GM21825 (cell line): ENCODE results near the gene IFRD2.
A peak's percentile ranks its signal among the peaks of the same experiment; 100 is the strongest.
"Not testable (repeated sequence)": the region's sequence is repeated elsewhere in the genome, so short reads cannot be mapped to it uniquely, and the experiment has no call there.

Experiments used
- ATAC-seq: cut with Tn5 transposase; IDR thresholded peaks from one replicate; pipeline ENCODE4 v1.9.1; 2021; ENCODE audit warnings: mild to moderate bottlenecking, moderate library complexity; ENCODE audit not compliant: unreplicated experiment

The IFRD2 gene

DNA sequence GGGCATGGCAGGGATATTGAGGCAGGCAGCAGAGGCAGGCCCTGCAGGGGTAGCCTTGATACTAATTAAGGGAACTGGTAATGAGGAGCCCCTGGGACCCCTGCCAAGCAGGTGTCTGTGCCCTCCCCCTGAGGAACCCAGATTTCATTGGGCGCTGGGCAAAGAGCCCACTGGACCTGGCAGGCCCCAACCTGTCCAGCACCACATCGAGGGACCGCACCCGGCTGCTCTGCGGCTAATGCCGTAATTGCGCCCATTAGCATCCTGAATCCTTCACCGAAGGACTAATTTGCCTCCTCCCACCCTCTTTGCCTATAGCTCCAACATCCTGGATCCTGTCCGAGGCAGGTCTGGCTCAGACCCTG lies 37.0 kb downstream of the IFRD2 start:
- no peak for ATAC-seq

DNA sequence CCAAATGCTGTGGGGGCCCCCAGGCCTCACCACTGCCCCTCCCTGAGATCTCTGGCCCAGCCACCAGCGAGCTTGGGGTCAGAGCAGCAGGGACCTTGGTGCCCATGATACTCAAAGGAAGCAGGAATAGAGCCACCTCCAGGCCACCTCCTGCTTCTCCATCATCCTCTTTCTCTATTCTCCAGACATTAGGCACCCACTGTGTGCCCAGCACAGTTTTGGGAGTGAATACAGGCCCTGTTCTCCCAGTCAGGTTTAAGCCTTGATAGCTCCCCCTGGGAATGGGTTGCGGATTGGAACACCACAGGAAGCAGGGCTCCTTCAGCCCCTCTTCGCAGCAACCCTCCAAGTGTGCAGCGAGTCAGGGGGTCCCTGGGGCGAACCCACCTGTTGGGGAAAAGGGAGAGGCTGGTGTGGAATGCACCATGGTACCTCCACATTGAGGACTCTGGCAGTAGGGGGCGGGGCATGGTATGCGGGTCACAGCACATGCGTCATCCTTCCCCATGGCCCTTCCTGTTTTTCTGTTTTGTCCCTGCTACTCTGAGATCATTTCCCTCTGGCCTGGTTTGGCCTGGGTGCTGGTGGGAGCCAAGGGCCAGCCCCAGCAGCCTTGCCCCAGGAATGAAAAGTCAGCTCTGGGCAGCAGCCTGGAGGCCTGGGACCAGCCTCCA lies 37.5 kb downstream of the IFRD2 start:
- no peak for ATAC-seq

DNA sequence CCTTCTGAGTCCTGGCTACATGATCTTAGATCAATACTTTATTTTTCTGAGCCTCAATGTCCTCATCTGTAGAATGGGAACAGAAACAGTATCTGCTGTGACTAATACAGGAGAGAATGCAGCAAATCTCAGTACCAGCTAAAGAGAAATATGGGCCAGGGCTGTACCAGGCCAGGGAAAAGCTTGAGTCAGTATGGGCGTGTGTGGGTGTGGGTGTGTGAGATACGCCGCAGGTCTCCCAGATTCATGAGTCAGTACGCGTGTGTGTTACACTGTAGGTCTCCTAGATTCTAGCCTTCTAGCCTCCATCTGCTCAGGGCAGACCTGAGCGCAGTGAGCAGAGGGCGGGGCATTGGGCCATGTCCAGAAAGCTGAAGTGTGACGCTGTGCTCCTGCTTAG lies 41.0 kb downstream of the IFRD2 start:
- no peak for ATAC-seq

DNA sequence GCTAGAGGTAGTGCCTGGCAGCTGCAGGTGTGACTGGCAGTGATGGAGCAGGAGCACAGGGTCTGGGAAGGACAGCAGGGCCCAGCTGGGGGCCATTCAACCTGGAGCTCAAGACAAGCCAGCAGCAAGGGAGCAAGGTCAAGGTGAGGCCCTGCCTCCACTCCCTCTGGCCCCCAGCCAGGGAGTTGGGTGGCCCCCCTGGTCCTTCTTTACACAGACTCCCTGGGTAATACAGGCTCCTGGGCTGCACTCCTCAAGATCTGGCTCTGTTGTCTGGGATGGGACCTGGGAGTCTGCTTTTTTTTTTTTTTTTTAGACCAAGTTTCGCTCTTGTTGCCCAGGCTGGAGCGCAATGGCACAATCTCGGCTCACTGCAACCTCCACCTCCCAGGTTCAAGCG lies 41.7 kb downstream of the IFRD2 start:
- no peak for ATAC-seq

DNA sequence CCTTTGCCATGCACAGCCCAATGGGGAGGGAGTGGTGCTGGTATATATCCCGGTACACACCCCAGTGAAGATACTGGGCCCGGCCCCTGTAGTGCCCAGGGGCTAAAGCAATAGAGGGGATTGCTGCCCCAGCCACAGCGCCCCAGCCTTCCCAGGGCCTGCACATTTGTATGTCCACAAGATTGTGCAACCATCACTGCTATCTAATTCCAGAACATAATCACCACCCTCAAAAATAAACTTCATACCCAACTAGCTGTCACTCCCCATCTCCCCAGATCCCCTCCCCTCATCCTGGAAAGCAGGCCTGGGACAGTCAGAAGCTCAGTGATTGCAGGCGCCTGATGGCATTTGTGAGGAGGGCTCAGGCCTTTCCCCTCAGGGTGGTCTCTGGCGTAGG lies 42.8 kb downstream of the IFRD2 start:
- no peak for ATAC-seq

DNA sequence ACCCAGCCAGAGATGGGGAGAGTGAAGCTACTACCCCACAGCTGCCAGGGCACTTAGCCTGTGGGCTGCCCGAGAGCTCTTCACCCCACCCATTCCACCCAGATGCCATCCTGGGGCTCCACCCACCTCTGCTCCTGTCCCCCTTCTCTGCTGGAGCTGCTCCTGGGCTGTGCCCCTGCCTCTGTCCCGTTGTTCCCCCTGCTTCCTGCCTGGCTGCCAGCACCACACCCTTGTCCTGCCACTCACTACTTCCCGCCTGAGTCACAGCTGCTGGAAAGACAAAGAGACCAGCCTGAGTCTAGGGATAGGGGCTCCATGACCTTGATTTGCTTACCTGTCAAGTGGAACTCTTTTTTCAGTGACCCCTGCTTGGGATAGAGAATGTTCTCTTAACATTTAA lies 43.8 kb downstream of the IFRD2 start:
- no peak for ATAC-seq

DNA sequence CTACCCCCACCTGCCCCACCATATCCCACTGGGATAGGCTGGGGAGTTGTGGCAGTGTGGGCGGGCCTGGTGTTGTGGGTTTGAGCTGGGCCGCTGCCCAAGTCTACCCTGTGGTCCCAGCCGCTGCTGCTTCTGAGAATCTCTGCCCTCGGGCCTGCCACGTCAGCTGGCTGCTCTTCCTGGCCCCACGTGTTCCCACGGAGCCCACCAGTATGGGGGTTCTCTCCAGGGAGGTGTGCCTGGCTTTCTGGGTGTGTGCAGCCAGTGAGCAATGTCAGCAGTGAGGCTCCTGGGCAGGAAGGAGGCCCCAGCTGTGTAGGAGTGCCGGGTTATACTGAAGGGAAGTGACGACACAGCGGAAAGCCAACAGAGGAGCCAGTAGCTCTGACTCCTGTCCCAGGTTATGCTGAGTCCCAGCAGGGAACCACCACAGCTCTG lies 45.7 kb downstream of the IFRD2 start:
- ATAC-seq: peak; percentile 34

DNA sequence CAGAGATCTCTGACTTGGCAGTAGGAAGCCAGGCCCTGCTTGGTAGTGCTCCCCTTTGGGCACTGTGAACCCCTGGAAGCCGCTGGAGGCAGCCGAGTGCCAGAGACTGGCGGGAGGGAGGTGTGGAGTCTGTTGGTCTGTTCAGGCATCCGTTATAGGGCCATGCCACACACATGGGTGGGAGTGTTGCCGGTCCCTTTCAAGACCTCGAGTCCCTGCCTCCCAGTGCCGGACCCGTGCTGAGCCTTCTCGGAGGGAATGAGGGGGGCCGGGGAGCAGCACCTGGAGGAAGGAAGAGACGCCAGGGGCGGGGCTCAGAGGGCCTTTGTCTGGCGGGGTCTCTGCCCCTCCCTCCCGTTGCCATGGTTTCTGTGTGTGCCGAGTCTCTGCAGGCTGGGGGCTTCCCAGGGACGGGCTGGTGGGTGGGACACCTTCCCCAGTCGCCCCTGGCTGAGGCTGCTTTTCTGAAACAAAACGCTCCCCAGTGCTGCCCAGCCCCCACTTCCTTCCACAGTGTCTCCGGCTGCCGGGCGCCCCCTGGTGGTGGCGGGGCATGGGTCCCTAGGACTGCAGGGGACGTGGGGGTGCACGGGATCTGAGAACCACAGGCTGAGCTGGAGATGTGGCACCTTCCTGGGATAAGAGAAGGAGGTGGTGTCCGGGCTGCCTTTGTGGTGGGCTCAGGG lies 46.3 kb downstream of the IFRD2 start:
- ATAC-seq: peak; percentile 52

DNA sequence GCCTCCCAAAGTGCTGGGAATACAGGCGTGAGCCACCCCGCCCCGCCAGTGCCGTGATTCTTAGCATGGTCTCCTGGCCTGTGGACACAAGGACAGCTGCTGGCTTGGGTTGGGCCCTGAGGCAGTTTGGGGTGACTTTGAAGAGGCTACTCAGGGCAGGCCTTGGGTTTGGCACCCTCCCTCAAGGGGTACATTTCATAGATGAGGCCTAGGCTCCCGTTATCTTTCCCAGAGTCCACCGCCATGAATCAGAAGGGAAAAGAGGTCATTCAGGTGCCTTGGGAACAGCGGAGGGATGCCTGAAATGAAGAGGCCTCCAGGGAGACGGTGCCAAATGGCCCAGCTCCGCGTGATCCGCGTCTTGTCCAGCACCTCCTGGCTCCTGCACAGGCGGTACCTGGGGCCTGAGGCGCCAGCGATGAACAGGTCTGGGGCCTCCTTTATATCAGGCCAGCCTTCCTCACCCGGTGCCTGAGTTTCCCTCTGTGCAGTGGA lies 46.9 kb downstream of the IFRD2 start:
- no peak for ATAC-seq

DNA sequence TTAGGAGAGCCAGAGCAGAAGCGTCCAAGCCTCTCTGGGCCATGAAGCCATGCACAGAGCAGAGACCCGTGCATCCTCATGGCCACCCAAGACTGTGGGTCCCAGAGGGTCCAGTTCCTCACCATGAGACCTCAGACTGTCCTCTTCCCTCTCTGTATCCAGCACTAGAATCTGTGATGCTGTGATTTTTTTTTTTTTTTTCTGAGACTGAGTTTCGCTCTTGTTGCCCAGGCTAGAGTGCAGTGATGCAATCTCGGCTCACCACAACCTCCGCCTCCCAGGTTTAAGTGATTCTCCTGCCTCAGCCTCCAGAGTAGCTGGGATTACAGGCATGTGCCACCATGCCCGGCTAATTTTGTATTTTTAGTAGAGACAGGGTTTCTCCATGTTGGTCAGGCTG lies 47.4 kb downstream of the IFRD2 start:
- ATAC-seq: not testable (repeated sequence)

DNA sequence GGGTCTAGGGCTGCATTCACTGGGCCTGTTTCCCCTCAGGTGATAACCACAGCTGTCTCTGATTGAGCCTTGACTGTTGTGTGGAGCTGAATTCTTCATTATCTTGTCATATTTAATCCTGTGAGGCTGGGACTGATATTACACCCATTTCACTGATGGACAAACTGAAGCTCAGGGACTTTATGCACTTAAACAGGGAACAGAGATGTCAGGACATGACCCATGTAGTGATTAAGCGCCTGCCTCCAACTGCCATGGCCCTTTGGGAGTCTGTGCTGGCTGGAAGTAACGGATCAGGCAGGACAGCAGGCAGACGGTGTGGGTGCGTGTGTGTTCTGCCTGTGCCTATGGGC lies 48.7 kb downstream of the IFRD2 start:
- ATAC-seq: no peak

DNA sequence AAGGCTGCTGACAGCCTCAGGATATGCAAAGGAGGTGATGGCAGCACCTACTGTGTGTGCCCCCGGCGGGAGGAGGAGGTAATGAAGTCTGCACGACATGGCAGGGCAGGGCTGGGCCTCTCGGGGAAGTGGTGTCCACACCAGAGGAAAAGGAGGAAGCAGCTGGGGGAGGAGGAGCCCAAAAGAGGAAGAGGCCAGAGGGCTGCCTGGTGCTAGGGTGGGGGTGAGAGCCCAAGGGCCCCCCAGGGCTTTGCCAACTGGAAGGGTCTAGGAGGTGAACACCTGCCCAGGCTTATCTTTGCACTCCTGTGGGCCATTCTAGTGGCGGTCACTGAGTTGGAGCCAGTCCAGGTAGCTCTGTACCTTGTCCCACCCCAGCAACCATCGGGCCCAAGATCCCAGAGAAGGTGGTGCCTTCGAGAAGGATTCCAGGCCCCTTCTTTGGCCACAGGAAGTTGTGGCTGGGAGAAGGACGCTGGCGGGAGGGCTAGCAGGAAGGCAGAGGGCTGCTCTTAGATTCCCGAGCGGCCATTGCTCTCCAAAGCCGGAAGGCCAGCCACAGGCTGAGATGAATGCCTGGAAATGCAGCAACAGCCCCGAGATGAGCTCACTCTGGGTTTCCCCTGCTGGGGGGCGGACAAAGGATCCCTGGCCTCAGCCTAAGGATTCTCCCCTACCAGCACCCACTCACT lies 49.2 kb downstream of the IFRD2 start:
- no peak for ATAC-seq

DNA sequence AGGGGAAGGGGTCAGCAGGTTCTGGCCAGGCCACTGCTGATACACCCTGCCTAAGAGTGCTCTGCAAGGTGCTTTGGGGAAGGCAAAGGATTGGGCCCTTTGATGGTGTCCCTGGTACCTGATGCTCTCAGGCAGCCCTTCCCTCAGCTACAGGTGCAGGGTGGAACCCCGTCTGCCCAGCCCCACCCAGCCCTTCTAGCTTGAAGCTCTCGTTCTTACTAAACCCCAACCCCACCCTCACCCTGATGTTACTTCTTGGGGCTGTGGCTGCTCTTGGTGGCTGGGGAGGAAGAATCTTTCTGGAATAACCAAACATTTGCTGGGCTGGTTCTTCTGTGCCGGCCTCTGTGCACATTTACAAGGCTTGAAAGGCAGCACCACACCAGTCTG lies 49.9 kb downstream of the IFRD2 start:
- no peak for ATAC-seq

DNA sequence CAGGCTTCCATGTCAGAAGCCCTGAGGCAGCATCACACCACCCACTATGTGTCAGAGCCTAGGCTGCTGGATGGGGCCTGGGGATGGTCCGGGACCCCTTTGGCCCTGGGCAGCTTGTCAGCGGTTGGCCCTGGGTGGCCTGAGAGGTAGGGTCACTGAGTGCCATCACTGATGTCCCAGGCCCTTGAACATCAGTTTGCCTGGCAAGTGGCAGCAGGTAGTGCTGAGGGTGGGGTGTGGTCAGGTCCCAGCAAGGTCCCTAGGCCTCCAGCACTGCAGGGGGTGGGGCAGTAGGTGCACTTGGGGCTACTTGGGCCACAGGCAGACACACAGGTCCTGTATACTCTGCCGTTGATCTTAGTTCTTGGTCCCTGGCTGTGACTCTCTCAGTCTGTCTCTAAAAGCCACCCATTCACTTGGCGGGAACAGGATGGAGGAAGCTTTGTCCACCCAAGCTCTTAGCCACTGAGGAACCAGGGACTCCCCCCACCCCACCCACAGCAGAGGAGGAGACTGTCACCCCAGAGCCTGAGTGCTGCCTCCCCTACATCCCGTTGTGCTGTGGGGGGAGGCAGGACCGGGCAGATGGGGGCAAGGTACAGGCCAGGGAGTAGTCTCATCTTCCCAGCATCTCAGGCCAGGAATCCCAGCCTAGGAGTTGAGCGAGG lies 50.4 kb downstream of the IFRD2 start:
- no peak for ATAC-seq

DNA sequence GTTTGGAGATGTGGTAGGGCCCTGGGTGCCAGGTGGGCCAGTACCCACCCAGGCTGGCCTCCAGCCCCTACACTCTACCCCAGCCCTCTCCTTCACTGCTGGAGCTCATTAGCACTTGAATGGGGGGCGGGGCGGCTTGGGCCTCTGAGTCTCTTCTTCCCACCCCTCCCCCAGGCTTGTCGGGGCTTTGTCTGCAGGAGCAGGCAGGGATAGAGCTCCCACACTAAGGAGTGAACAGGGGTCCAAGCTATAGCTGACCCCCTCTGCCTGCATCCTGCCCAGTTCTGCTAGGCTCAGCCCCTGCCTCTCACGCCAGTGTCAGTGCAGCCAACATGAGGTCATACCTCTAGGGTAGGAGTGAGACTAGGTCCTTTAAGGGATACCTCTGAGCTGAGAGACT lies 51.1 kb downstream of the IFRD2 start:
- no peak for ATAC-seq

DNA sequence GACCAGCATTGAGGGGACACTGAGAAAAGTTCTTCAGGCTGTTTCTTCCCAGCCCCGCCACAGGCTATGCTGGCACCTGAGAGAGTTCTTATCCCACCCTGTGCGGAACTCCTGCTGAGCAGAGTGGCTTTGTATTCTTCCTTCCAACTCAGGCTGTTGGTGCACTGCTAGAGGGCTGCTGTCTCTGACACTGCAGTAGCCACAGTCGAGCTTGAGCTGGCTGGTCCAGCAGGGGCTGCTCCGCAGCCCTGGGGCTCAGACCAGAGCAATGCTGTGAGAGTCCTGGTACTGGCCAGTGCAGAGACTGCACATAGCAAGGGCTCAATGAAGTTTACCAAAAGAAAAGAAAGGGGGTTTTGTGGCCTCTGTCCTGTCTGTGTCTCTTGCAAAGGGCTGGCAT lies 52.6 kb downstream of the IFRD2 start:
- ATAC-seq: no peak

DNA sequence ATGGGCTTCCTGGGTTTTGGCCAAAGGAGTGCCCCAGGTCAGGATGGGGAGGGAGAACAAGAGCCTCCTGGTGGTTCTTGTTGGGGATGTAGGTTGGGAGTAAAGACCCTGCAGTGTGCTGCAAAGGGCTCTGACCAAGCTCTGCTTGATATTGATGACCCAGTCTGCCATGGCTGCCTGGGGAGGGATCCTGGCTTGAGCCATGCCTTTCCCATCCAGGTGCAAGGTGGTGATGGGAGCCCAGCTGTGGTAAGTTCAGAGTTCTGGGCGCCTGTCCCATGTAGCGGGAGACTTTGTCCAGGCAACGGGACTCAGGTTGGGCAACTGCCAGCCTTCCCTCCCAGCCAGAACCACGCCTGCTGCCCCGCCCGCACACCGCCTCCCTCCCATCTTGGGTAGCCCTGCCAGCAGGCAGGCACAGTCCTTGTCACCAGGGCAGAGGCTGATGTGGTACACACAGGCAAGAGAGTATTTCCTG lies 53.6 kb downstream of the IFRD2 start:
- no peak for ATAC-seq

DNA sequence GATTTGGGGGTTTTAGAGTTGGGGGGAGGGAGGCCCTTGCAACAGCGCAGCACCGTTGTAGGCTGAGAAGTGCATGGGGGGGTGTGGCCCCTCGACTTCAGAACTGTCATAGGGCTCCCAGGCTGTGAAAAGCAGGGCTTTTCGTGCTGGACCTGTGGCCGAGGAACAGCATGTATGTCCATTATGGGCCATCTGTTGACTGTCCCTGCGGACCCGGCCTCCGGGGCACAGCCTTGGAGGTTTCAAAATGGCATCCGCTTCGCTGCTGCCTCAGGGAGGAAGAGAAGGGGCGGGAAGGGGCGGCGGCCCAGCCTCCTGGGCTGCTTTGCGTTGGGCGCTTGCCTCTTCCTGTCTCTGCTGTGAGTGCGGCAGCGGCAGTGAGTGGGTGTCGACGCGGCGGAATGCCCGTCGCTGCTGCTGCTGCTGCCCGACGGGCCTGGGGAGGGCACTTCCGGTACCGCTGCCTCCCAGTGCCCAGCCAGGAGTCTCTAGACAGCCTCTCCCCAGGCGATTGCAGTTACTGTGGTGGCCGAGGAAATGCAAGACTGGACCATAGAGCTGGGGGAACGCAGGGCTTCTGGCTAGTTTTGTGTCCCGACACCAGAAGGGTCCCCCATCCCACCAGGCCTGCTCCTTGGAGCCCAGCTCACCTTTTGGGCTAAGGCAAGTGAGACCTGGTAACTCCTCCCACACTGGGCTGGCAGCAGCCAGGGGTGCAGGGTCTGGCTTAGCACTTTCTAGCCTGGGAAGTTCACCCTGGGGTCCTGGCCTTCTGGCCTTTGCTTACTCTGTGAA lies 54.3 kb downstream of the IFRD2 start:
- peak; percentile 33 for ATAC-seq
